ENCODE data around the gene SETD7. TPM values are rescaled to one million over a fixed set of nuclear protein-coding genes. Genes with fewer than 3 reads are reported as not detected.

Gene SETD7
- total RNA-seq, 2 experiments from 2014 or later, result 23.1 to 23.5 TPM

GRCh38 chr4:139594591-139595185 is 38.7 kb upstream of the SETD7 start:
- peaks cover 3 to 8% of the 10 kb centered on the region in 2 experiments for H3K27me3 ChIP-seq (ENCODE audit: control insufficient read depth in 1 of 2, insufficient read depth in 2 of 2, low read length in 2 of 2)
- H3K4me1 ChIP-seq (ENCODE audit: insufficient read depth, low read length), result no peaks in the 10 kb centered on the region
- CTCF ChIA-PET, result no interaction called here
- H3K36me3 ChIP-seq (ENCODE audit: insufficient read depth, low read length), result no peaks in the 10 kb centered on the region
- no peak for TF ChIP-seq CTCF (IDR thresholded peaks at IDR 0.05)
- H3K9me3 ChIP-seq (ENCODE audit: control insufficient read depth in 1 of 2, insufficient read depth in 1 of 2, low read length in 2 of 2), result no peaks in the 10 kb centered on the region
- Mint-ChIP-seq H3K27me3 (no peaks in the 10 kb centered on the region), H3K27ac (no peak overlapping the region), H3K36me3 (ENCODE audit: low read depth) (no peaks in the 10 kb centered on the region), H3K4me1 (ENCODE audit: low read depth) (no peaks in the 10 kb centered on the region), H3K9me3 (no peaks in the 10 kb centered on the region), H3K4me3 (no peak overlapping the region)
- ATAC-seq (ENCODE audit: poor library complexity), result no peak
- H3K27ac ChIP-seq (ENCODE audit: low read depth in 1 of 2, low read length in 2 of 2), result no peak overlapping the region
- intact Hi-C loops (cut with DNase I, micrococcal nuclease), result no loop called here
- DNase-seq, result no peak
- no peak overlapping the region for H3K4me3 ChIP-seq (ENCODE audit: low read length)
- POLR2A ChIA-PET, result no interaction called here

- Mint-ChIP-seq H3K4me1 (ENCODE audit: low read depth) (no peaks in the 10 kb centered on the region), H3K27ac (no peak overlapping the region), H3K4me3 (no peak overlapping the region), H3K36me3 (ENCODE audit: low read depth) (no peaks in the 10 kb centered on the region), H3K9me3 (no peaks in the 10 kb centered on the region), H3K27me3 (no peaks in the 10 kb centered on the region)
- CTCF ChIA-PET, result interaction anchor here (0.6 kb wide), 1 partner anchor 116 kb away, joined by 3 read pairs; no protein-coding TSS in a partner anchor
- H3K27ac ChIP-seq (ENCODE audit: low read depth in 1 of 2, low read length in 2 of 2), result no peak overlapping the region
- no peak for ATAC-seq (ENCODE audit: poor library complexity)
- no peak for TF ChIP-seq CTCF (IDR thresholded peaks at IDR 0.05)
- H3K4me1 ChIP-seq (ENCODE audit: insufficient read depth, low read length), result no peaks in the 10 kb centered on the region
- intact Hi-C loops (cut with DNase I, micrococcal nuclease), result no loop called here
- no peak for DNase-seq
- H3K4me3 ChIP-seq (ENCODE audit: low read length), result no peak overlapping the region
- POLR2A ChIA-PET, result no interaction called here
- peaks cover 3 to 8% of the 10 kb centered on the region in 2 experiments for H3K27me3 ChIP-seq (ENCODE audit: control insufficient read depth in 1 of 2, insufficient read depth in 2 of 2, low read length in 2 of 2)
- H3K36me3 ChIP-seq (ENCODE audit: insufficient read depth, low read length), result no peaks in the 10 kb centered on the region
- no peaks in the 10 kb centered on the region for H3K9me3 ChIP-seq (ENCODE audit: control insufficient read depth in 1 of 2, insufficient read depth in 1 of 2, low read length in 2 of 2)
Measured at GRCh38 chr4:139593091-139593564, 37.1 kb upstream of the SETD7 start.

GRCh38 chr4:139589336-139590018 is 33.5 kb upstream of the SETD7 start:
- H3K27me3 Mint-ChIP-seq, result no peaks in the 10 kb centered on the region
- Histone ChIP-seq H3K4me3 (ENCODE audit: low read length) (no peak overlapping the region), H3K27ac (ENCODE audit: low read depth in 1 of 2, low read length in 2 of 2) (no peak overlapping the region), H3K4me1 (ENCODE audit: insufficient read depth, low read length) (no peaks in the 10 kb centered on the region), H3K27me3 (ENCODE audit: control insufficient read depth in 1 of 2, insufficient read depth in 2 of 2, low read length in 2 of 2) (peaks cover 0 to 6% of the 10 kb centered on the region in 2 experiments), H3K36me3 (ENCODE audit: insufficient read depth, low read length) (no peaks in the 10 kb centered on the region), H3K9me3 (ENCODE audit: control insufficient read depth in 1 of 2, insufficient read depth in 1 of 2, low read length in 2 of 2) (no peaks in the 10 kb centered on the region)
- ChIA-PET CTCF (no interaction called here), POLR2A (no interaction called here)
- ATAC-seq (ENCODE audit: poor library complexity) (no peak), DNase-seq (no peak)
- H3K9me3 Mint-ChIP-seq, result no peaks in the 10 kb centered on the region
- no peak overlapping the region for H3K4me3 Mint-ChIP-seq
- no peaks in the 10 kb centered on the region for H3K36me3 Mint-ChIP-seq (ENCODE audit: low read depth)
- no peak for TF ChIP-seq CTCF (IDR thresholded peaks at IDR 0.05)
- H3K4me1 Mint-ChIP-seq (ENCODE audit: low read depth), result no peaks in the 10 kb centered on the region
- no peak overlapping the region for H3K27ac Mint-ChIP-seq
- intact Hi-C loops (cut with DNase I, micrococcal nuclease), result no loop called here

Data from CD4-positive, alpha-beta T cell (primary cell).